ENCODE results near the gene APOC4.

APOC4 gene

DNA sequence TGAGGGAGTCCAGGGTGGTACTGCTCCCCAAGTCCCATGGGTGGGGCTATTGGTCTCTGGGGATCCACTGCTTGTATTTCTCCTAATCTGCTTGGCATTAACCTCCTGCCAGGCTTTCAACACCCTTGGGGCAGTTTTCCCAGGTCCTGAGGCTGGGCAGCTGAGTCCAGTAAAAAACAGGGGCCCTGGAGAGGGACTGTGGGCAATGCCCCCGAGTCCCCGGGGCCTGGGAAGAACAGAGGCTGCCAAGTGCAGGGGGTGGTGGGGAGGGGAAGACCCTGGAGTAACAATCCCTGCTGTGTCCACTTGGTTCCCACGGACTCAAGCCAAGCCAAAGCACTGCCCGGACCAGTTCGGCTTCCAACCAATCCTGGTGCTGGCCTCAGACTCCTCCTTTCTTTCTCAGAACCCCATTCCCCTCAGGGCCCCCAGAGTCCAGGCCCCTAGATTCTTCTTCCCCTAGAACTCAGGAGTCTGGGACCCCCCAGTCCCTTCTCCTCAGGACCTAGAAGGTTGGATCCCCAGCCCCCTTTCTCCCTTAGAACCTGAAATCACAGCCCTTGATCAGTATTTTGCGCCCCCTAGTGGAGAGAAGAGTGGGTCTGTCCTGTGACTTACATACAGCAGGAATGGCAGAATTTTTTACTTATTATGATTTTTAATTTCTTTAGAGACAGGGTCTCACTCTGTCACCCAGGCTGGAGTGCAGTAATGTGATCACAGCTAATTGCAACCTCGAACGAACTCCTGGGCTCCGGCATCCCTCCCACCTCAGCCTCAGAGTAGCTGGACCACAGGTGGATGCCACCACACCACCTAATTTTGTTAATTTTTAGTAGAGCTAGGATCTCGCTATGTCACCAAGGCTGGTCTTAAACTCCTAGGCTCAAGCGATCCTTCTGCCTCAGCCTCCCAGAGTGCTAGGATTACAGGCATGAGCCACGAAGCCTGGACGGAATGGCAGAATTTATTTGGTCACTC lies 9.4 kb downstream of the APOC4 start:
- no peak overlapping the region for H3K4ac ChIP-seq (ENCODE audit: low read length)
- H2BK12ac ChIP-seq (ENCODE audit: low read length): no peak overlapping the region
- no peak overlapping the region for H3K23ac ChIP-seq (ENCODE audit: low read depth, low read length, poor library complexity)
- H3K18ac ChIP-seq (ENCODE audit: low read length): no peak overlapping the region
- H2AFZ ChIP-seq (ENCODE audit: low read length): peak overlapping the region; percentile 53
- no peak overlapping the region for H3K4me3 ChIP-seq (ENCODE audit: low read length in 2 of 2)
- peaks cover 9% of the 10 kb centered on the region for H3K79me1 ChIP-seq (ENCODE audit: low read depth, low read length)
- peak overlapping the region; percentile 1 for H2BK15ac ChIP-seq (ENCODE audit: low read length)
- H2BK5ac ChIP-seq (ENCODE audit: low read length): no peak overlapping the region
- no peaks in the 10 kb centered on the region for H3K27me3 ChIP-seq (ENCODE audit: control insufficient read depth in 3 of 3, insufficient read depth in 3 of 3, low read depth in 1 of 3, low read length in 3 of 3)
- H3K14ac ChIP-seq (ENCODE audit: low read length): no peak overlapping the region
- H4K91ac ChIP-seq (ENCODE audit: low read depth, low read length, poor library complexity): peak overlapping the region; percentile 2
- no peak overlapping the region for H3K27ac ChIP-seq (replicated peaks; ENCODE audit: low read length)
- no peak overlapping the region for H2BK120ac ChIP-seq (ENCODE audit: low read depth, low read length)
- no peak overlapping the region for H2AK5ac ChIP-seq (ENCODE audit: low read depth, low read length)
- H3K9ac ChIP-seq (ENCODE audit: low read depth, low read length, poor library complexity): peak overlapping the region; percentile 63
- H4K8ac ChIP-seq (ENCODE audit: low read depth, low read length): no peak overlapping the region
- peak; percentile 82 for DNase-seq (ENCODE audit: low spot score)
- H3K4me2 ChIP-seq (ENCODE audit: insufficient read depth, low read length, poor library complexity, severe bottlenecking): no peak overlapping the region
- peaks cover 6 to 8% of the 10 kb centered on the region in 2 donors for H3K4me1 ChIP-seq (ENCODE audit: control insufficient read depth in 2 of 2, insufficient read depth in 1 of 2, low read depth in 1 of 2, low read length in 2 of 2)
- WGBS, 2 donors (ENCODE audit: extremely low coverage in 2 of 2, insufficient read length in 2 of 2, insufficient replicate concordance in 1 of 2): no CpG with 5 or more reads among the region's 13 CpGs
- no peaks in the 10 kb centered on the region for H3K9me3 ChIP-seq (replicated peaks in 1 of 2; ENCODE audit: control insufficient read depth in 2 of 2, insufficient read depth in 1 of 2, low read depth in 1 of 2, low read length in 2 of 2)
- peaks cover 3 to 5% of the 10 kb centered on the region in 2 donors for H3K36me3 ChIP-seq (replicated peaks in 1 of 2; ENCODE audit: control insufficient read depth in 2 of 2, insufficient read depth in 2 of 2, low read length in 2 of 2)

DNA sequence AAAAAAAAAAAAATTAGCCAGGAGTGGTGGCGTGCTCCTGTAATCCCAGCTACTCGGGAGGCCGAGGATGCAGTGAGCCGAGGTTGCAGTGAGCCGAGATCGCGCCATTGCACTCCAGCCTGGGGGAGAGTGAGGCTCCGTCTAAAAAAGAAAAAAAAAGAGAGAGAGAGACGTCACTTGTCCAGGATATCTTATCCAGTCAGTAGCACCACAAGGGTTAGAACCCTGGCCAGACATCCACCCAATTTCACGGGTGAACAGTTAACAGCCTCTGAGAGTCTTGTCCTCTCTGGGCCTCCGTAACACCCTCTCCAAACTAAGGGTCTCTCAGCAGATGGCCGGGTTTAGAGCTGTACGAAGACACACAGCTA lies 12.2 kb downstream of the APOC4 start:
- H2BK120ac ChIP-seq (ENCODE audit: low read depth, low read length): no peak overlapping the region
- peaks cover 5 to 8% of the 10 kb centered on the region in 2 donors for H3K36me3 ChIP-seq (replicated peaks in 1 of 2; ENCODE audit: control insufficient read depth in 2 of 2, insufficient read depth in 2 of 2, low read length in 2 of 2)
- H3K4me2 ChIP-seq (ENCODE audit: insufficient read depth, low read length, poor library complexity, severe bottlenecking): peak overlapping the region; percentile 74
- H4K91ac ChIP-seq (ENCODE audit: low read depth, low read length, poor library complexity): no peak overlapping the region
- no CpG with 5 or more reads among the region's 13 CpGs for WGBS, 2 donors (ENCODE audit: extremely low coverage in 2 of 2, insufficient read length in 2 of 2, insufficient replicate concordance in 1 of 2)
- DNase-seq (ENCODE audit: low spot score): no peak
- peak overlapping the region; percentile 51 for H3K18ac ChIP-seq (ENCODE audit: low read length)
- peak overlapping the region; percentile 88 for H2AFZ ChIP-seq (ENCODE audit: low read length)
- H3K23ac ChIP-seq (ENCODE audit: low read depth, low read length, poor library complexity): no peak overlapping the region
- H3K9me3 ChIP-seq (replicated peaks in 1 of 2; ENCODE audit: control insufficient read depth in 2 of 2, insufficient read depth in 1 of 2, low read depth in 1 of 2, low read length in 2 of 2): no peaks in the 10 kb centered on the region
- no peak overlapping the region for H2AK5ac ChIP-seq (ENCODE audit: low read depth, low read length)
- H3K4me1 ChIP-seq (ENCODE audit: control insufficient read depth in 2 of 2, insufficient read depth in 1 of 2, low read depth in 1 of 2, low read length in 2 of 2): peaks cover 6 to 11% of the 10 kb centered on the region in 2 donors
- peaks cover 15% of the 10 kb centered on the region for H3K79me1 ChIP-seq (ENCODE audit: low read depth, low read length)
- no peak overlapping the region for H4K8ac ChIP-seq (ENCODE audit: low read depth, low read length)
- no peak overlapping the region for H2BK12ac ChIP-seq (ENCODE audit: low read length)
- no peak overlapping the region for H3K14ac ChIP-seq (ENCODE audit: low read length)
- peak overlapping the region; percentile 68 to 84 for H3K4me3 ChIP-seq (ENCODE audit: low read length in 2 of 2)
- H2BK15ac ChIP-seq (ENCODE audit: low read length): no peak overlapping the region
- peak overlapping the region; percentile 89 for H3K27ac ChIP-seq (replicated peaks; ENCODE audit: low read length)
- H3K9ac ChIP-seq (ENCODE audit: low read depth, low read length, poor library complexity): peak overlapping the region; percentile 81
- H3K4ac ChIP-seq (ENCODE audit: low read length): no peak overlapping the region
- no peak overlapping the region for H2BK5ac ChIP-seq (ENCODE audit: low read length)
- H3K27me3 ChIP-seq (ENCODE audit: control insufficient read depth in 3 of 3, insufficient read depth in 3 of 3, low read depth in 1 of 3, low read length in 3 of 3): no peaks in the 10 kb centered on the region

DNA sequence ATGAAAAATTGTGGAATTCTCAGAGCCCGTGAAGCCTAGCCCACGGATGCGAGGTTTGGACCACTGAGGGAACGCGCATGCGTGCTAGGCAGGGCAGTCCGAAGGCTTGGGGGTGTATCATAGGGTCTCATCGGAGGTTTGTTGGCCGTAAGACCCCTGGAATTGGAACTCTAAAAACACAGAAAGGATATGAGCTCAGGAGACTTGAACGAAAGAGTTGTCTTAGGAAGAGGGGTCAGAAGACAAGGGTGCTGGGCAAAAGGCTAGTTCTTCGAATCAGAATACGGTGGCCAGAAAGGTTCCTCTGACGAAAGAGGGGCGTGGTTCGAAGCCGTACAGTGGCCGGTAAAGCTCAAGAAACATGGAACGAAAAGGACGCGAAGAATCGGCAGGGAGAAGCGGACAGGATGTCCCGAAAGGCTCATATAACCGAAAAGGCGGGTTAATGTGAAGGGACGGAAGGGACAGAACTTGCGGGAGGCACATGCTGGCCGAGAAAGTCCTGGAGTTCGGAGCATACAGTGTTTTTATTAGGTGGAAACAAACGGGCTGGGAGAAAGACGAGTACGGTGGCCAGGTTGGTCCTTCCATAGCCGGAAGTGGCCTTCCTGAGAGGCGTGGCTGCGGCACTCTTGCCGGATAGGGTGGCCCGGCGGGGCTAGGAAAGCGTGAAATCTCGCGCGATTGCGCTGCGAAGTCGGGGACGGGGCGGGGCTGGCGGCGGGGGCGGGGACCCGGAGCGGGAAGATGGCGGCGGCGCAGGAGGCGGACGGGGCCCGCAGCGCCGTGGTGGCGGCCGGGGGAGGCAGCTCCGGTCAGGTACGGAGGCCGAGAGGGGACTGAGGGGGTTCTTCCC lies 12.8 kb downstream of the APOC4 start, which contains the start of gene CLPTM1:
CLPTM1 (plus strand) TSS at position 732 of the 856 bp plus-strand sequence; CDS start at position 748, 16 bp downstream.
- Histone ChIP-seq H3K23ac (ENCODE audit: low read depth, low read length, poor library complexity) (peak within 1 kb of the TSS; percentile 87), H3K27ac (replicated peaks; ENCODE audit: low read length) (peak within 1 kb of the TSS; percentile 89), H3K14ac (ENCODE audit: low read length) (peak within 1 kb of the TSS; percentile 99), H2BK15ac (ENCODE audit: low read length) (no peak within 1 kb of the TSS), H3K36me3 (replicated peaks in 1 of 2; ENCODE audit: control insufficient read depth in 2 of 2, insufficient read depth in 2 of 2, low read length in 2 of 2) (peaks cover 1 to 13% of the 10 kb centered on the region in 2 donors), H3K79me1 (ENCODE audit: low read depth, low read length) (peaks cover 16% of the 10 kb centered on the region), H4K8ac (ENCODE audit: low read depth, low read length) (no peak within 1 kb of the TSS), H4K91ac (ENCODE audit: low read depth, low read length, poor library complexity) (no peak within 1 kb of the TSS), H3K27me3 (ENCODE audit: control insufficient read depth in 3 of 3, insufficient read depth in 3 of 3, low read depth in 1 of 3, low read length in 3 of 3) (no peaks in the 10 kb centered on the region), H2BK120ac (ENCODE audit: low read depth, low read length) (no peak within 1 kb of the TSS), H3K18ac (ENCODE audit: low read length) (peak within 1 kb of the TSS; percentile 96), H3K9ac (ENCODE audit: low read depth, low read length, poor library complexity) (peak within 1 kb of the TSS; percentile 95), H3K9me3 (replicated peaks in 1 of 2; ENCODE audit: control insufficient read depth in 2 of 2, insufficient read depth in 1 of 2, low read depth in 1 of 2, low read length in 2 of 2) (no peaks in the 10 kb centered on the region), H3K4me2 (ENCODE audit: insufficient read depth, low read length, poor library complexity, severe bottlenecking) (peak within 1 kb of the TSS; percentile 74), H3K4me3 (ENCODE audit: low read length in 2 of 2) (peak within 1 kb of the TSS; percentile 68 to 97), H3K4me1 (ENCODE audit: control insufficient read depth in 2 of 2, insufficient read depth in 1 of 2, low read depth in 1 of 2, low read length in 2 of 2) (peaks cover 6 to 11% of the 10 kb centered on the region in 2 donors), H2BK5ac (ENCODE audit: low read length) (peak within 1 kb of the TSS; percentile 92), H2AK5ac (ENCODE audit: low read depth, low read length) (no peak within 1 kb of the TSS), H2BK12ac (ENCODE audit: low read length) (no peak within 1 kb of the TSS), H3K4ac (ENCODE audit: low read length) (no peak within 1 kb of the TSS), H2AFZ (ENCODE audit: low read length) (peak within 1 kb of the TSS; percentile 88)
- no CpG with 5 or more reads among the region's 65 CpGs for WGBS, 2 donors (ENCODE audit: extremely low coverage in 2 of 2, insufficient read length in 2 of 2, insufficient replicate concordance in 1 of 2)
- DNase-seq (ENCODE audit: low spot score): peak; percentile 94

Measured in neuronal stem cell (in vitro differentiated cells).